ENCODE data around the gene CFAP157. TPM values are rescaled to one million over a fixed set of nuclear protein-coding genes. Genes with fewer than 3 reads are reported as not detected.
A peak's percentile ranks its signal among the peaks of the same experiment; 100 is the strongest.

CFAP157 gene
- total RNA-seq, 1 donor from 2014 or later = 1.3 TPM

- H3K27me3 Mint-ChIP-seq = no peaks in the 10 kb centered on the region
- H3K4me1 Mint-ChIP-seq (ENCODE audit: low read depth) = no peaks in the 10 kb centered on the region
- no peak for DNase-seq (ENCODE audit: low spot score, unreplicated experiment)
- TF ChIP-seq CTCF (IDR thresholded peaks at IDR 0.05; ENCODE audit: unreplicated experiment) = no peak
- no peak overlapping the region for H3K27ac Mint-ChIP-seq
- H3K36me3 Mint-ChIP-seq (ENCODE audit: insufficient read depth) = no peaks in the 10 kb centered on the region
- no peaks in the 10 kb centered on the region for H3K9me3 Mint-ChIP-seq (ENCODE audit: low read depth)
- no peak overlapping the region for H3K4me3 Mint-ChIP-seq (ENCODE audit: low read depth)
Measured at GRCh38 chr9:127732444-127732843, 25.7 kb downstream of the CFAP157 start.

GRCh38 chr9:127733614-127734013 lies 26.8 kb downstream of the CFAP157 start:
- Mint-ChIP-seq H3K4me1 (ENCODE audit: low read depth) (no peaks in the 10 kb centered on the region), H3K36me3 (ENCODE audit: insufficient read depth) (no peaks in the 10 kb centered on the region), H3K27ac (peak overlapping the region; percentile 35), H3K9me3 (ENCODE audit: low read depth) (no peaks in the 10 kb centered on the region), H3K27me3 (peaks cover 3% of the 10 kb centered on the region), H3K4me3 (ENCODE audit: low read depth) (peak overlapping the region; percentile 29)
- DNase-seq (ENCODE audit: low spot score, unreplicated experiment) = no peak
- TF ChIP-seq CTCF (IDR thresholded peaks at IDR 0.05; ENCODE audit: unreplicated experiment) = no peak

GRCh38 chr9:127734247-127734746 lies 27.5 kb downstream of the CFAP157 start:
- no peak for DNase-seq (ENCODE audit: low spot score, unreplicated experiment)
- peak overlapping the region; percentile 86 for H3K4me3 Mint-ChIP-seq (ENCODE audit: low read depth)
- TF ChIP-seq CTCF (IDR thresholded peaks at IDR 0.05; ENCODE audit: unreplicated experiment) = no peak
- peaks cover 3% of the 10 kb centered on the region for H3K27me3 Mint-ChIP-seq
- H3K36me3 Mint-ChIP-seq (ENCODE audit: insufficient read depth) = no peaks in the 10 kb centered on the region
- H3K4me1 Mint-ChIP-seq (ENCODE audit: low read depth) = no peaks in the 10 kb centered on the region
- peak overlapping the region; percentile 71 for H3K27ac Mint-ChIP-seq
- H3K9me3 Mint-ChIP-seq (ENCODE audit: low read depth) = no peaks in the 10 kb centered on the region

- H3K27ac Mint-ChIP-seq = peak within 1 kb of the TSS; percentile 92
- H3K27me3 Mint-ChIP-seq = peaks cover 3% of the 10 kb centered on the region
- peak within 1 kb of the TSS; percentile 86 for H3K4me3 Mint-ChIP-seq (ENCODE audit: low read depth)
- H3K9me3 Mint-ChIP-seq (ENCODE audit: low read depth) = no peaks in the 10 kb centered on the region
- DNase-seq (ENCODE audit: low spot score, unreplicated experiment) = peak; percentile 99
- H3K36me3 Mint-ChIP-seq (ENCODE audit: insufficient read depth) = no peaks in the 10 kb centered on the region
- H3K4me1 Mint-ChIP-seq (ENCODE audit: low read depth) = no peaks in the 10 kb centered on the region
- TF ChIP-seq CTCF (IDR thresholded peaks at IDR 0.05; ENCODE audit: unreplicated experiment) = peak; percentile 96
Measured at GRCh38 chr9:127734747-127735529, 28.1 kb downstream of the CFAP157 start, which contains the start of gene TOR2A. Gene TOR2A (minus strand): TSS chr9:127735294. CDS start chr9:127735270, 24 bp downstream.

- Mint-ChIP-seq H3K4me1 (ENCODE audit: low read depth) (no peaks in the 10 kb centered on the region), H3K27me3 (peaks cover 3% of the 10 kb centered on the region), H3K4me3 (ENCODE audit: low read depth) (peak overlapping the region; percentile 86), H3K36me3 (ENCODE audit: insufficient read depth) (no peaks in the 10 kb centered on the region), H3K27ac (peak overlapping the region; percentile 92), H3K9me3 (ENCODE audit: low read depth) (no peaks in the 10 kb centered on the region)
- DNase-seq (ENCODE audit: low spot score, unreplicated experiment) = no peak
- no peak for TF ChIP-seq CTCF (IDR thresholded peaks at IDR 0.05; ENCODE audit: unreplicated experiment)
Measured at GRCh38 chr9:127735530-127736185, 28.9 kb downstream of the CFAP157 start.

Data from progenitor cell of endocrine pancreas (in vitro differentiated cells).